ENCODE data around the gene IKBKE. TPM values are rescaled to one million over a fixed set of nuclear protein-coding genes. Genes with fewer than 3 reads are reported as not detected.

The IKBKE gene
- total and polyA plus RNA-seq, 10 of the 15 experiments (the other 5 are each of a cell fraction or from before 2014, with no cell fraction given) = 12.8 to 35.1 (median 23.1) TPM

- TF ChIP-seq IKZF1 (conservative IDR thresholded peaks at IDR 0.05) = peak; percentile 46
- peak; percentile 75 for TF ChIP-seq RB1 (IDR thresholded peaks at IDR 0.05; ENCODE audit: borderline replicate concordance)
- peak; percentile 12; the same call in 1 of the 2 replicates for TF ChIP-seq ELK1 (IDR thresholded peaks at IDR 0.05; ENCODE audit: low read depth, low read length)
- TF ChIP-seq GABPA (IDR thresholded peaks at IDR 0.05; ENCODE audit: low read depth) = no peak
- 0 out of 2 replicates have a peak, but pooled peaks have one; percentile 58 for TF ChIP-seq HDGF (IDR thresholded peaks at IDR 0.05)
- 0 out of 2 replicates have a peak, but pooled peaks have one; percentile 11 for TF ChIP-seq DPF2 (IDR thresholded peaks at IDR 0.05)
- 0 out of 2 replicates have a peak, but pooled peaks have one; percentile 9 for TF ChIP-seq SMC3 (IDR thresholded peaks at IDR 0.05; ENCODE audit: borderline replicate concordance, low read length)
- 0 out of 2 replicates have a peak, but pooled peaks have one; percentile 60 for TF ChIP-seq WRNIP1 (IDR thresholded peaks at IDR 0.05; ENCODE audit: borderline replicate concordance, low read depth, low read length)
- no peak for TF ChIP-seq CEBPB (IDR thresholded peaks at IDR 0.05; ENCODE audit: borderline replicate concordance in 1 of 2, low read depth in 2 of 2, low read length in 2 of 2)
- peak; percentile 7 to 22 (median 17); a peak in 1 of 6 replicates for TF ChIP-seq CTCF (IDR thresholded peaks at IDR 0.05 in 2 of 3, conservative IDR thresholded peaks at IDR 0.05 in 1 of 3; ENCODE audit: control insufficient read depth in 2 of 3, extremely low read depth in 1 of 3, insufficient read depth in 1 of 3, low read depth in 3 of 3, low read length in 3 of 3)
- peak; percentile 50; the same call in 1 of the 2 replicates for TF ChIP-seq SMAD5 (IDR thresholded peaks at IDR 0.05; ENCODE audit: low read depth)
- TF ChIP-seq ZNF622 (IDR thresholded peaks at IDR 0.05) = no peak
- no peak for TF ChIP-seq ASH2L (IDR thresholded peaks at IDR 0.05; ENCODE audit: borderline replicate concordance, low read depth)
- TF ChIP-seq NKRF (conservative IDR thresholded peaks at IDR 0.05) = peak; percentile 69; the same call in 1 of the 2 replicates
- 0 out of 4 replicates have a peak, but pooled peaks of 1 of the 2 experiments have one; percentile 25 for TF ChIP-seq ETV6 (conservative IDR thresholded peaks at IDR 0.05 in 1 of 2, IDR thresholded peaks at IDR 0.05 in 1 of 2; ENCODE audit: borderline replicate concordance in 1 of 2, low read depth in 1 of 2)
- no peak for TF ChIP-seq SIN3A (IDR thresholded peaks at IDR 0.05; ENCODE audit: low read depth, low read length)
- TF ChIP-seq E2F4 (IDR thresholded peaks at IDR 0.05; ENCODE audit: low read depth, low read length) = 0 out of 2 replicates have a peak, but pooled peaks have one; percentile 38
- no peak for TF ChIP-seq BCLAF1 (IDR thresholded peaks at IDR 0.05)
- TF ChIP-seq EED (IDR thresholded peaks at IDR 0.05; ENCODE audit: low read depth) = peak; percentile 13; the same call in 1 of the 2 replicates
These were observed at the start of gene IKBKE (continued) for GRCh38 chr1:206469933-206470691.

Data from GM12878 (cell line).